Astrocyte (in vitro differentiated cells and primary cell): ENCODE measurements around the gene MAD2L1BP. TPM values are rescaled to one million over a fixed set of nuclear protein-coding genes. Genes with fewer than 3 reads are reported as not detected.

Experiments
- DNase-seq: peaks from one replicate; pipeline ENCODE4 v3.0.0-alpha.2; 2010; ENCODE audit warnings: low read depth
- FAIRE-seq: peaks from 2 replicates; lab custom pipeline; 2011; peaks lifted over from hg19 to GRCh38; lab: Jason Lieb, UNC
- H2AFZ ChIP-seq: 2 replicates; pipeline ENCODE4 v1.6.0; 2012; ENCODE audit warnings: low read depth, low read length, inconsistent platforms
- H3K27ac ChIP-seq: 2 replicates; pipeline ENCODE4 v1.5.1; 2011; ENCODE audit warnings: low read depth, low read length, inconsistent platforms
- H3K27me3 ChIP-seq: 2 replicates; pipeline ENCODE4 v1.6.0; 2011; ENCODE audit warnings: low read length, inconsistent platforms; ENCODE audit not compliant: insufficient read depth
- H3K36me3 ChIP-seq: 2 replicates; pipeline ENCODE4 v1.5.1; 2011; ENCODE audit warnings: low read length, inconsistent platforms; ENCODE audit not compliant: insufficient read depth
- H3K4me1 ChIP-seq: 2 replicates; pipeline ENCODE4 v1.5.1; 2011; ENCODE audit warnings: low read length, inconsistent platforms; ENCODE audit not compliant: insufficient read depth
- H3K4me2 ChIP-seq: 2 replicates; pipeline ENCODE4 v1.6.0; 2012; ENCODE audit warnings: low read length, inconsistent platforms
- H3K4me3 ChIP-seq: 2 replicates; pipeline ENCODE4 v1.5.1; 2011; ENCODE audit warnings: low read depth, mild to moderate bottlenecking, low read length, inconsistent platforms; ENCODE audit not compliant: insufficient read depth
- H3K79me2 ChIP-seq: 2 replicates; pipeline ENCODE4 v1.6.0; 2012; ENCODE audit warnings: mild to moderate bottlenecking, low read length, inconsistent platforms; ENCODE audit not compliant: insufficient read depth
- H3K9ac ChIP-seq: 2 replicates; pipeline ENCODE4 v1.6.0; 2012; ENCODE audit warnings: mild to moderate bottlenecking, low read length, inconsistent platforms
- H3K9me3 ChIP-seq: 2 replicates; pipeline ENCODE4 v1.5.1; 2012; ENCODE audit warnings: low read depth, mild to moderate bottlenecking, low read length, inconsistent platforms; ENCODE audit not compliant: insufficient read depth
- H4K20me1 ChIP-seq: 2 replicates; pipeline ENCODE4 v1.6.0; 2012; ENCODE audit warnings: low read length, inconsistent platforms; ENCODE audit not compliant: insufficient read depth
- H3K27ac Mint-ChIP-seq: one replicate; pipeline ENCODE4 v1.8.0; 2021; ENCODE audit warnings: mild to moderate bottlenecking, mixed read lengths; ENCODE audit not compliant: unreplicated experiment
- H3K27me3 Mint-ChIP-seq: one replicate; pipeline ENCODE4 v1.8.0; 2021; ENCODE audit warnings: low read depth, mixed read lengths; ENCODE audit not compliant: unreplicated experiment
- H3K36me3 Mint-ChIP-seq: one replicate; pipeline ENCODE4 v1.8.0; 2021; ENCODE audit warnings: low read depth, mixed read lengths; ENCODE audit not compliant: unreplicated experiment
- H3K4me1 Mint-ChIP-seq: one replicate; pipeline ENCODE4 v1.8.0; 2021; ENCODE audit warnings: low read depth, mixed read lengths; ENCODE audit not compliant: unreplicated experiment
- H3K4me3 Mint-ChIP-seq: one replicate; pipeline ENCODE4 v1.8.0; 2021; ENCODE audit warnings: mild to moderate bottlenecking, moderate library complexity, mixed read lengths; ENCODE audit not compliant: unreplicated experiment
- H3K9me3 Mint-ChIP-seq: one replicate; pipeline ENCODE4 v1.8.0; 2021; ENCODE audit warnings: mild to moderate bottlenecking, mixed read lengths; ENCODE audit not compliant: unreplicated experiment
- EZH2 ChIP-seq: IDR thresholded peaks from 2 replicates; pipeline ENCODE4 v1.6.1; 2012; ENCODE audit warnings: mild to moderate bottlenecking, low read length, inconsistent platforms; ENCODE audit not compliant: insufficient read depth
- total RNA-seq: library from RNA; stranded (reverse); gene quantifications from 2 replicates; pipeline ENCODE4 v1.2.1, GENCODE V29; 2021
- TF ChIP-seq, protein P1 (sequence below): IDR thresholded peaks from 2 replicates; pipeline ENCODE4 v1.5.1; 2011; ENCODE audit warnings: low read depth, mild to moderate bottlenecking, inconsistent platforms, low read length, moderate library complexity; ENCODE audit not compliant: insufficient read depth

The MAD2L1BP gene
- total RNA-seq, 1 donor from 2014 or later: 32.2 TPM

- TF ChIP-seq EZH2: no peak
- TF ChIP-seq, protein P1, sequence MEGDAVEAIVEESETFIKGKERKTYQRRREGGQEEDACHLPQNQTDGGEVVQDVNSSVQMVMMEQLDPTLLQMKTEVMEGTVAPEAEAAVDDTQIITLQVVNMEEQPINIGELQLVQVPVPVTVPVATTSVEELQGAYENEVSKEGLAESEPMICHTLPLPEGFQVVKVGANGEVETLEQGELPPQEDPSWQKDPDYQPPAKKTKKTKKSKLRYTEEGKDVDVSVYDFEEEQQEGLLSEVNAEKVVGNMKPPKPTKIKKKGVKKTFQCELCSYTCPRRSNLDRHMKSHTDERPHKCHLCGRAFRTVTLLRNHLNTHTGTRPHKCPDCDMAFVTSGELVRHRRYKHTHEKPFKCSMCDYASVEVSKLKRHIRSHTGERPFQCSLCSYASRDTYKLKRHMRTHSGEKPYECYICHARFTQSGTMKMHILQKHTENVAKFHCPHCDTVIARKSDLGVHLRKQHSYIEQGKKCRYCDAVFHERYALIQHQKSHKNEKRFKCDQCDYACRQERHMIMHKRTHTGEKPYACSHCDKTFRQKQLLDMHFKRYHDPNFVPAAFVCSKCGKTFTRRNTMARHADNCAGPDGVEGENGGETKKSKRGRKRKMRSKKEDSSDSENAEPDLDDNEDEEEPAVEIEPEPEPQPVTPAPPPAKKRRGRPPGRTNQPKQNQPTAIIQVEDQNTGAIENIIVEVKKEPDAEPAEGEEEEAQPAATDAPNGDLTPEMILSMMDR: no peak
- peak; percentile 47 for FAIRE-seq
- Mint-ChIP-seq H3K4me3 (peak overlapping the region; percentile 98), H3K36me3 (peaks cover 35% of the 10 kb centered on the region), H3K9me3 (no peaks in the 10 kb centered on the region), H3K27me3 (no peaks in the 10 kb centered on the region), H3K4me1 (peaks cover 19% of the 10 kb centered on the region), H3K27ac (peak overlapping the region; percentile 100)
- peaks cover 26% of the 10 kb centered on the region for H3K4me1 ChIP-seq
- peak overlapping the region; percentile 99 for H3K4me2 ChIP-seq
- peaks cover 37% of the 10 kb centered on the region for H3K36me3 ChIP-seq
- no peaks in the 10 kb centered on the region for H3K9me3 ChIP-seq
- H3K27ac ChIP-seq: peak overlapping the region; percentile 83
- peak overlapping the region; percentile 38 for H3K4me3 ChIP-seq
- peak overlapping the region; percentile 7 for H2AFZ ChIP-seq
- peak overlapping the region; percentile 80 for H3K9ac ChIP-seq
- H3K27me3 ChIP-seq: no peaks in the 10 kb centered on the region
- H3K79me2 ChIP-seq: peaks cover 50% of the 10 kb centered on the region
- H4K20me1 ChIP-seq: peaks cover 6% of the 10 kb centered on the region
- peak; percentile 92 for DNase-seq
These were observed 8.4 kb upstream of the MAD2L1BP start for GRCh38 chr6:43627008-43627825.

- no peak for TF ChIP-seq EZH2
- TF ChIP-seq, protein P1: no peak
- H3K4me1 Mint-ChIP-seq: peaks cover 19% of the 10 kb centered on the region
- H3K36me3 Mint-ChIP-seq: peaks cover 22% of the 10 kb centered on the region
- H3K79me2 ChIP-seq: peaks cover 49% of the 10 kb centered on the region
- H3K4me3 Mint-ChIP-seq: peak overlapping the region; percentile 98
- peak overlapping the region; percentile 98 for H3K4me3 ChIP-seq
- H3K27me3 ChIP-seq: no peaks in the 10 kb centered on the region
- peaks cover 3% of the 10 kb centered on the region for H4K20me1 ChIP-seq
- H3K36me3 ChIP-seq: peaks cover 25% of the 10 kb centered on the region
- no peaks in the 10 kb centered on the region for H3K27me3 Mint-ChIP-seq
- peak; percentile 32 for DNase-seq
- no peaks in the 10 kb centered on the region for H3K9me3 Mint-ChIP-seq
- H2AFZ ChIP-seq: peak overlapping the region; percentile 23
- H3K27ac ChIP-seq: peak overlapping the region; percentile 92
- H3K27ac Mint-ChIP-seq: peak overlapping the region; percentile 99
- H3K9me3 ChIP-seq: no peaks in the 10 kb centered on the region
- peaks cover 26% of the 10 kb centered on the region for H3K4me1 ChIP-seq
- H3K9ac ChIP-seq: peak overlapping the region; percentile 99
- no peak for FAIRE-seq
- peak overlapping the region; percentile 99 for H3K4me2 ChIP-seq
These were observed 7.1 kb upstream of the MAD2L1BP start for GRCh38 chr6:43628393-43629103.
